ENCODE data around the gene CELF2.

DNA sequence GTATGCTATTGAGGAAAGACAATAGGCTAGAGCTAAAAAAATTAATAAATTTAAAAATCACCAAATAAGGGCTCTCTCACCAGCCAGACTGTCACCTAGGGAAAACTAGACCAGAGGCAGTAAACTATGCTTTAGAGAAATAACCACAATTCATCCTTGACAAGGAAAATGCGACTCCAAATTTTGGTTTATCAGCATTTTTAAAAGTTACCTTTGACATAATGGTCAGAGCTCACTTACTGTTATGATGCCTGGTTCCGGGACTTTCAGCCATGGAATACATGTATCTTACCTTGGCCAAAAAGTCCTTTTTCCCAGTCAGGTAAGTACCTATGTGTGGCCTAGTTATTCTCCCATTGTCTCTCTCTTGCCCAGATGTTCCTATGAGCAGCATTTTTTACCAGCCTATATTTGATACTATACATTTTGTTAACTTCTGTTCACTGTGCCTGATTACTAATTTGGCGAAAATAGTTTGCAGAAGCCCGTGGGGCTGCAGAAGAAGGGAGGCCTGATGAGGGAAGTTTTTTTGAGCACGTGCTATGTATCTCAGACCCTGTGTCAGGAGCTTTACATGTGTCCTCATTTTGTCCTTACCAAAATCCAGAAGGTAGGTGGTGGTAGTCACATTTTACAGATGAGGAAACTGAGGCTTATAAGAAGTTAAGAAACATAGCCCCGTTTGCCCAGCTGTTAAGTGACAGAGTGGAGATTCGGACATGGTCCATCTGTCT lies 149.7 kb downstream of the CELF2 start:
- TF ChIP-seq POLR2A (IDR thresholded peaks at IDR 0.05; ENCODE audit: extremely low read depth, insufficient read length): no peak
- TF ChIP-seq, protein P1, sequence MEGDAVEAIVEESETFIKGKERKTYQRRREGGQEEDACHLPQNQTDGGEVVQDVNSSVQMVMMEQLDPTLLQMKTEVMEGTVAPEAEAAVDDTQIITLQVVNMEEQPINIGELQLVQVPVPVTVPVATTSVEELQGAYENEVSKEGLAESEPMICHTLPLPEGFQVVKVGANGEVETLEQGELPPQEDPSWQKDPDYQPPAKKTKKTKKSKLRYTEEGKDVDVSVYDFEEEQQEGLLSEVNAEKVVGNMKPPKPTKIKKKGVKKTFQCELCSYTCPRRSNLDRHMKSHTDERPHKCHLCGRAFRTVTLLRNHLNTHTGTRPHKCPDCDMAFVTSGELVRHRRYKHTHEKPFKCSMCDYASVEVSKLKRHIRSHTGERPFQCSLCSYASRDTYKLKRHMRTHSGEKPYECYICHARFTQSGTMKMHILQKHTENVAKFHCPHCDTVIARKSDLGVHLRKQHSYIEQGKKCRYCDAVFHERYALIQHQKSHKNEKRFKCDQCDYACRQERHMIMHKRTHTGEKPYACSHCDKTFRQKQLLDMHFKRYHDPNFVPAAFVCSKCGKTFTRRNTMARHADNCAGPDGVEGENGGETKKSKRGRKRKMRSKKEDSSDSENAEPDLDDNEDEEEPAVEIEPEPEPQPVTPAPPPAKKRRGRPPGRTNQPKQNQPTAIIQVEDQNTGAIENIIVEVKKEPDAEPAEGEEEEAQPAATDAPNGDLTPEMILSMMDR (IDR thresholded peaks at IDR 0.05; ENCODE audit: low read depth, low read length): no peak

Measured in NB4 (cell line).